ENCODE results near the gene KRT28.
A peak's percentile ranks its signal among the peaks of the same experiment; 100 is the strongest.
"Not testable (repeated sequence)": the region's sequence is repeated elsewhere in the genome, so short reads cannot be mapped to it uniquely, and the experiment has no call there.

Gene KRT28

DNA sequence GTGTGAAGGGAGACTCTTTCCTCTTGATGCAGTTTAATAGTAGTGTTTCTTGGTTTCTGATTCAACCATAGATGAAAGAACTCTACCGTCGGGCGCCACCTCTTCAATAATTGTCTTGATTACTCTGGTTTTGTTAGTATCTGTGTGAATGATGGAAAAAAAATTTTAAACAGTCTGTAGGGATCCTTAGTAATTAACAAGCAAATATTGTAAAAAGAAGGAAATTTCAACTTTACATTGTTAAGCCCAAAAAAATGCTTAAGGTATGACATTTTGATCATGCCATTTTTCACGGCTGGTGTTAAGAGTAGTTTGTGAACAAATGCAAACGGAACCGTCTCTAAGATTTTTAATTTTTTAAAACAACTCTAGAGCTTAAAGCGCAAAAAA, 18.6 kb upstream of the KRT28 start:
- no peak for DNase-seq

DNA sequence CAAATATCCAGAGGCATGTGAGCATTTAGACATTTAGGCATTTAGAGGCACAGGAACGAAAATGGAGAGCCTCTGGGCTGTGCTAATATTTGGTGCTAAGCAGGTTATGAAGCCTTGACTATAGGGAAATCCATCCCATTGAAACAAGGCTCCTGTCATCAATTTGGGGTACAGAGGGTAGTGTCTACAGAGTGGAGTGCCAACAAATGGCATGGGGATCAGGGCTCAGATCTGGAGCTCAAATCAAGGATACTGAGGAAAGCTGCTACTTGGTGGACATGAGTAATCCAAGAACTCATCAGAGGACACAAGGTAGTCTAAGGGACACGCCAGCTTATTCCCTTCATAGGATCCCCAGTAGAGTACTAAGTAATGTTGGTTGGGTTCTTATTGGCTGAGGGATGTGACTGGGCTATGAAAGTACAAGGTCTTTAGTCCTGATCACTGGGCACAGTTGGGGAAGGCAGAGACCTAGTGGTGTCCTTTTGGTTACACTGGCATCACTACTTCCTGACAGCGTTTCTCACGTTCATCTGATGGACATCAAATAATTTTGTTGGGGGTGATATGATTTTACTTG, 17.4 kb upstream of the KRT28 start:
- DNase-seq: no peak

DNA sequence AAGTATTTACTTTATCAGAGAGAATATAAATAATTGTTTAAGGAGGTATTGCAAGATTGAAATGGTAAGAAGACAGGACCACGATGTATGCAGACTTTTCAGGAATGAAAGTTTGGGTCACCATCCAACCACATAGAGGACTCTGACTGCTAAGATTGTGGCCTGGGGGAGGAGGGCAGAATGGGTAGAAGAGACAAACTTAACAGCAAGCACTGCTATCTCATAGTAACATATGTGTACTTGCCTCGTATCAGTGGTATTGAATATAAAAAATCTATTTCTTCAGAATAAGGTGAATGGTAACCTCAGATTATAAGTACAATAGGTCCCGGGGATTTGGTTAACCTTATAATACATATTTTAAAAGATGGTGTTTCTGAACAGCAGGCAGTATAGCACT, 16.8 kb upstream of the KRT28 start:
- DNase-seq: no peak

DNA sequence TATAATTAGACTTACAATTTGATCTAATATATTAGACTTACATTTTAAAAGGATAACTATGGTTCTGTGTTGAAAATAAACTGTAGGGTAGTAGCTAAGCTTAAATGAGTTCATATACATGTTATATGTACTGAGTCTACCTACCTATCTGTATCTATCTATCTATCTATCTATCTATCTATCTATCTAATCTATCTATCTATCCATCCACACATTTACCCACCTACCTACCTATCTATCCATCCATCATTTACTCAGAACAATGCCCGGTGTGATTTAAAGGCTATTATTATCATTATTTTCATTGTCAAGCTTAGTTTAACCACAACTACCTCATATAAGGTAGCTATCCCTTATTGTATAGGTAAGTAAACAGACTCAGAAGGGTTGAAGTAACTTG, 15.6 kb upstream of the KRT28 start:
- DNase-seq: no peak

DNA sequence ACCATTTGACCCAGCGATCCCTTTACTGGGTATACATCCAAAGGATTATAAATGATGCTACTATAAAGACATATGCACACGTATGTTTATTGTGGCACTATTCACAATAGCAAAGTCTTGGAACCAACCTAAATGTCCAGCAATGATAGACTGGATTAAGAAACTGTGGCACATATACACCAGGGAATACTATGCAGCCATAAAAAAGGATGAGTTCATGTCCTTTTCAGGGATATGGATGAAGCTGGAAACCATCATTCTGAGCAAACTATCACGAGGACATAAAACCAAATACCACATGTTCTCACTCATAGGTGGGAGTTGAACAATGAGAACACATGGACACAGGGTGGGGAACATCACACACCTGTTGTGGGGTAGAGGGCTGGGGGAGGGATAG, 14.9 kb upstream of the KRT28 start:
- not testable (repeated sequence) for DNase-seq

DNA sequence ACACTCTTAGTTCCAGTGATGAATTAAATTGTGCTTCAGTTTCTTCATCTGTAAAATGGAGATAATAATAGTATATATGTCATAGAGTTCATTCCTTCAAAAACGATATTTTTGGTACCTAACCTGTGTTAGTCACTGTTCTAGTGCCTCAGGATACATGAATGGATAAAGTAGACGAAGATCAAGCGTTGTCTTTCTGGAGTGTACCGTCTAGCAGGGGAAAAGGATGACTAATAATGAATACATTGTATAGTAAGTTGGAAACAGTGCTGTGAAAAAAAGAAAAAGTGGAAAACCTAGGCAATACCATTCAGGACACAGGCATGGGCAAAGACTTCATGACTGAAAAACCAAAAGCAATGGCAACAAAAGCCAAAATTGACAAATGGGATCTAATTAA, 14.0 kb upstream of the KRT28 start:
- DNase-seq: no peak

DNA sequence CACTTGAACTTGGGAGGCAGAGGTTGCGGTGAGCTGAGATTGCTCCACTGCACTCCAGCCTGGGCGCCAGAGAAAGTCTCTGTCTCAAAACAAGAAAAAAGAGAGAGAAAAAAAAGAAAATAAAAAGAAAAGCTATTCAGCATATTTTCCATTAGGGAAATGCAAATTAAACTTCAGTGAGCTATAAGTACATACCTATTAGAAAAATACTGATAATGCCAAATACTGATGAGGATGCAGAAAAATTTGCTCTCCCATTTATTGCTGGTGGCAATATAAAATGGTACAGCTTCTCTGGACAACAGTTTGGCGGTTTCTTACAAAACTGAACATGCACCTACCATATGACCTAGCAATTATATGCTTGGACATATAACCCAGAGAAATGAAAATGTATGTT, 12.9 kb upstream of the KRT28 start:
- no peak for DNase-seq

DNA sequence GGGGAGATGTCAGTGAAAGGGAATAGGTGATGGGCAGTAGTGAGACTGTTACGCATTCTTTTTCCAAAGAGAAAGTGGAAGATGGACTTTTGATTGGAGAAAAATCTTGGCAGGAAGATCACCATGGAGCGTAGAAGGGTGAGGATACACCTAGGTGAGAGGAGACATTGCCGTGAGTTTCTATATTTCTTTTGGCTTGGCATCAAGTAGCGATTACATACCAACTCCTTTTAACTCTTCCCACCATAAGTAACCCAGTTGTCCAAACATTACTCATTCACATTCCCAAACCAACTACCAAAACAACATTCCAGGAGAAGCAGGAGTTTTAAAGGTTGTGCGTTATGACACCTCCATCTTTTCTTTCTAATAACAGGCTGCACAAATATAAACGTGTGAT, 10.7 kb upstream of the KRT28 start:
- no peak for DNase-seq

DNA sequence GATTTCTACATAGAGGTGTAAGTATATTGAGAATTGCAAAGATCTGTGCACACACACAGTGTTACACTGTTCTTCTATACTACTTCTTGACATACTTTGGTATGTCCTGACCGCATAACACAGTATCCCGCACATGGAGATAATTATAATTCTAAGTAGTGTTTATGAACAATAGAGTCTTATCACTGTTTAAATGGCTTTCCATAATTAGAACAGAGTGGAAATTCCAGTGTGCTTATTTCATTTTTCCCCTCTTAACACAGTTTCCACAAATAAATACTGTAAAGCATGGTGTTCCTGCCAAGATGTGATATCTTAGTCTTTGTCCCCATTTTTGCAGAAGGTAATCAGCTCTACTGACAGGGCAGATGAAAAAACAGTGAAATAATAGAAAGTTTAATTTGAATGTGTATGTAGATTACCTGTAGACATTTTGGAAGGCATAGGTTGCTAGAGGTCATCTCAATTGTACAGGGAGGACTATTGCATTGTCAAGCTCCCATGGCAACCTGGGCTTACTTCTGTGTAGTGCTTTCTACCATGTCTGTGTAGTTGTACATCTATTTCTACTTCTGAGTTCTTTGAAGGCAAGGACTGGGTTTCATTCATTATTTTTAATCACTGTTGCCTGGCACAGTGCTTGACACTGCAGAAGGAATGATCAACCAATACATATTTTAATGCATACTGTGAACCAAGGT, 10.1 kb upstream of the KRT28 start:
- no peak for DNase-seq

DNA sequence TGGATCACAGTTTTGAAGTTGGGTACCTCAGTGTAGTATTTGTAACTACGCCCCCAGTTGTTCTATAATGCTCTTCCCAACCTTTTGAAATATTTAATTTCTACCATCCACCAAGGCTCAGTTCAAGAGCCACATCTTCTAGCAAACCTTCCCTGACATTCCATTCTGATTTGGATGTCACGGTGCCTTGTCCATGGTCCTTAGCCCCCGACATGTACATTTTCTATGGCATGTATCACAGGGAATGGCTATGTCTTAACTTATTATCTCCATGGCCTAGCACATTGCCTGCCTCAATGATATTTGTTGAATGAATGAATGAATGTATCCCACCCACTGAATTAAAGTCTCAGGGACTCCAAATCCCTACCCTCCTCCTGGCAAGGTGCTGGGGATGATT, 6.4 kb upstream of the KRT28 start:
- no peak for DNase-seq

DNA sequence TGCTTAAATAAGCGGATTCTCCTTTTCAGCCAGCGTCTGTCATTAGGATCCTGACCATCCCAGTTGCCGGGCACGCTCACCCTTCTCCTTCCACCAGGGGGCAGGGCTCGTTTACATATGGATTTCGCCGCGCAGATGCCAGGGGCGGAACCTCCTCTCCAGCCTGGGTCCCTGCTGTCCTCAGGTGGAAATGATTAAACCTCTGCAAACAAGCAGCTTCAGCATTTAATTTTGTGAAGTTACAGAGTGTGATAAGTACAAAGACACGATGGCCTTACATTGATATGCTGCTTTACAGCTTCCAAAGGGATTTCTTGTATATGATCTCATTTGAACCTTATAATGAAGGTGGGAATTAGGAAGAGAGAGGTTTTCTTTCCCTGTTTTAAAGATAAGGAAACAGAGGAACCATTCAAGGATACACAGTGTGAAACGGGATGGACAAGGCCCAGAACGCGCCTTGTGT, 3.9 kb upstream of the KRT28 start:
- peak; percentile 76 for DNase-seq

DNA sequence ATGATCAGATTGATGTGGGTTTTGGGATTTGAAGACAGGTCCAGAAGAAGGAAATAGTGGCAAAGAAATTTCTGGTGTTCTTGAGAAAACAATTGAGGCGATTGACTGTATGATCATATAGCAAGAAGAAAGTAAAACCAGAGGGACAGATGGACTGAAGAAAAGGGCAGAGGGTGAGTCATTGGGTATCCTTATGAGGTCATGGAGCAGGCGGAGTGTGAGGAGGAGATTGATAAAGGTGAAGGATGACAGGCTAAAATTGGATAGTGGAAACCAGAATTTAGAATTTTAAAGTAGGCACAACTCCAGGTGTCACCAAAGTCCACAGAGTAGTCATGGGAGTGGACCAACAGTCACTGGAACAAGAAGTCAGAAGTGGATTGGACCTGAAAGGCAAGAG, 1.4 kb upstream of the KRT28 start:
- DNase-seq: no peak

DNA sequence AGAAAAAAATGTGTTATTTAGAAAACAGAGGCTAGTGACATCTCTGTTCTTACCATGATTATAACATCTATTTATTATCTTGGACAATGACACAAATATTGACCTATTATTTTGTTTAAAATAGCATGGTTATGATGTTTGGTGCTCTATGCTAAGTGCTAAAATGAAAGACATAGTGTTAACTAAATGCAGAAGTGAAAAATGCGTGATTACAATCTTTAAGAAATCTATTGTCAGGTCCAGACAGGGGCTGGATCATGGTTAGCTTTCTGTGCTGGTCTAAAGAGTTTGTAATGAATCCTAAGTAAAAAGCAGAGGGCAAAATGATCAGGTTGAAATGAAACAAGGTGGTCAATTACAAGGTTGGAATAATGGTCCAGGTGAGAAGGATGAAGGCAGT, 622 bp upstream of the KRT28 start:
- no peak for DNase-seq

DNA sequence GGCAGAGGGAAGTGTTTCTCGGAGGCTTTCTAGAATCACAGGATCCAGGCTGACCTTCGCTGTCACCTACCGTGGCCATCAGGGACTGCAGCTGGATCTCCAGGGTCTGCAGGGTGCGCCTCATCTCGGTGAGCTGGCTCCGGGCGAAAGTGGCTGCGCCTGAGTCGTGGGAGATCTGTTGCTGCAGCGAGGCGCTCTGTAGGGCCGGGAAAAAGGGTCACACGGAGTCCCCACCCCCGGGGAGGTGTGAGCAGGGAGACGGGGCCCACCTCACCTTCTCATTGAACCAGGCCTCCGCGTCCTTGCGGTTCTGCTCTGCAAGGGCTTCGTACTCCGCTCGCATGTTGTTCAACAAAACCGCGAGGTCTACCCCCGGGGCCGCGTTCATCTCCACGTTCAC, 2.9 kb downstream of the KRT28 start:
- DNase-seq: no peak

DNA sequence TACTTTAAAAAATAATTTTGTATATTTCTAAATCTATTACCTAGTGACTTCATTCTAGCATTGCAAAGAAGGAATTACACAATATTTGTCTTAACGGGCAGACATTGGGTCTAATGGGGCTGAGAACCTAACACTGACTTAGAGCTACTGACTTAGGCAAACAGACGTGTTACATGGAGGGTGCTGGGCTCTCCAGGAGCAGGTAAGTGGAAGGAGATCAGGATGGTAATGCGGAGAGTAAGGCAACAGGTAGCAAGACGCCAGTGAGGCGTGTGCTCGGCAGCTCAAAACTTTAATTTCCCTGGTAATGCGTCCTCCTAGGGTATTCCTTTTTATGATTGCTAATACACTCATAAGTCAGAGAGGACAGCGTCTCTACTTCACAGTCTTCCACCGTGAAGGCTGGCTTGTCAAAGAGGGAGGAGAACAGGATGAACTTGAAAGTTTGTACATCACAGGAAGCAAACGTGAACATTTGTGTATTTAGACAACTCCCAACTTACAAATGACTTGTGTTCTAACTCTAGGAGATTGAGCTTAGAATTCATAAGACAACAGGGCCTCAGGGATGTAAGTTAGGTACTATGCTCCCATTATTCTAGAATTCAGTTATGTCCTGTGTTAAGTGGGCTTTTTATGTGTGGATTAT, 4.6 kb downstream of the KRT28 start:
- DNase-seq: no peak

DNA sequence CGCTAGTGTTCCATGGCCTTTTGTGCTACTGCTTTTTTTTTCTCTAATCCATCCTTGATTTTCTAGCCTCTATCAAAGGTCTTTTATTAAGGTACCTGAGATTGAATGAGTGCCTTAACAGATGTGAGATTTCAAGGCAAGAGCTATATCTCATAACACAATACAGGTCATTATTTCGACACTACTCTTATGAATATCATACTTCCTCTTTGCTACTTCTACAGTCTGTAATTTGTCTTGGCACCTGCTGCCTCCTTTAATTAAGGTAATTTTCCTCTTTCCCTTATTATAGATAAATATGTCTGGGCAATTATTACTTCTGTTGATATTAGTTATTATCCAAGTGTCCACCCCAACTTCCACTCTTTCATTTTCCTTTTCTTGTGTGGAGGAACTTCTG, 5.3 kb downstream of the KRT28 start:
- DNase-seq: no peak

DNA sequence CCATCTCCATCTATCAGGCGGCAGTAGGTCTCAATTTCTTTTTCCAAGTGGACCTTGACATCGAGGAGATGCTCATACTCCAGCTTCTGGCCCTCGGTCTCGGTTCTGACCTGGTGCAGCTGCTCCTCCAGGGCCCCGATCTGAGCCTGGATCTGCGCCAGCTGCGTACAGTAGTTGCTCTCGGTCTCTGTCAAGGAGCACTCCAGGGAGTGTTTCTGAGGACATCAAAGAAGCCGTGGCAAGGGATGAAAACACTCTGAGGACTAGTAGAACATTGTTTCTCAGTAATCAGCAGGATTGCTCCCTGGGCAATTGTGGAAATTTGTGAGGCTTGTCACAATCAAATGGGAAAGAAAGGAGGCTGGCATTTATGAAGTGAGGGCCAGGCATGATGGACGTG, 5.9 kb downstream of the KRT28 start:
- DNase-seq: no peak

DNA sequence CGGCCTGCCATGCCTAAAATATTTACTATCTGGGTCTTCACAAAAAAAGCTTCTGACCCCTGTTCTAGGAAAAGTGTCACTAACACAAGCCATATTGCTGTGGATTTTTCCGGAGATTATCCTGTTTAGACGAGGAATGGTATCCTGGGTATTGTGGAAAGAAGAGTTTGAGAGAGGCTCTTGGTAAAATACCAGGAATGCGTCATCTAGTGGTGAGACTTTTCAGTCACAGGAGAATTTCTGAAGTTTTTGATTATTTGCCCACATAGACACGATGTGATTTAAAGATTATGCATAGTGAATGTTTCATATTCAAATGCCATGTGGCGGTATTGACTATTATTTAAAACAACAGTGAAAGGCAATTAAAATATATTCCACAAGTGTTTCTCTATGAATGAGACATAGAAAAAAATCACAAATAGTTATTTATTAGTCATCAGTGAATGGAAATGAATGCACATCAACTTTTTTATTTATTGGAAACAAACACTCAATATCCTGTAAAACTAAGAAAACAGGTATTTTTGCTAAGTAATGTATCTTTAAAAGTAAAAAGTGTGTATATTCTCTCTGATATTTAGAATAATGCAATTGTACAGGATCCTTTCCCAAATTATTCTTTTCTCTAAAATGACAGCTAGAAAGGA, 7.8 kb downstream of the KRT28 start:
- no peak for DNase-seq

DNA sequence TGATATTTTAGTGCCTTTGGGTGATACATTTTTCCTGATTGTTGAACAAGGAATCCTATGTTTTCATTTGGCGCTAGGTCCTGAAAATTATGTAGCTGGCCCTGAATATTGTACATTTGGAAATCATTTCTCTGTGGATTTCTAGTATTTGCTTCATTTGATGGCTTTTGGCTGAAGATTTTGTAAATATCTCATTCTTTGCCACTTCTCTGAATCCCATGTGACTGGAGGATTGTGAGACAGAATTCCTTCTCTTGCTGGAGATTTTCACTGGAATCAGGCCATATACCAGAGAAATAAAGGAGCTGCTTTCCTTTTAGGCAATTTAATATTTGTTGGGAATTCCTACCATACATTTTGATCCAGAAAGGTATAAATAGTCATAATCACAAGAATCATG, 8.6 kb downstream of the KRT28 start:
- DNase-seq: no peak

DNA sequence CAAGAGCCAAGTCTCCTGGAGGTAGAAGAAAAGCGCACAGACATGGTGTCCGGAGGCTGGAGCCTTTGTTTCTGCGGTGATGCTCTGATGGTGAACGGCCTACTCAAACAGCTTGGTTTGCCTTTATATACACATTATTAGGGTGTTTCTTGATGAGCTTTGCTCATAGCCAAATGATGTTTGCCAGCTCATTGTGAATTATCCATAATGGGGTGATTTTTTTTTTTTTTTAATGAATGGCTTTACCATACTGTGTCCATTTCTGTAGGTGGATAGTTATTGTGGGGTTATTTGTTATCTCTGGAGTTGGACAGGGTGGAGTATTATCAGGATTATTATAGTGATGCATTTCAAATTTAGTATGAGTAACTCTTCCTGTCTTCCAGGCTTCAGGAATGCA, 17.3 kb downstream of the KRT28 start, which contains the start of gene KRT27:
TSS of gene KRT27 (minus strand) at position 101 of the 400 bp plus-strand sequence. CDS start at position 44, 57 bp downstream.
- no peak for DNase-seq

DNA sequence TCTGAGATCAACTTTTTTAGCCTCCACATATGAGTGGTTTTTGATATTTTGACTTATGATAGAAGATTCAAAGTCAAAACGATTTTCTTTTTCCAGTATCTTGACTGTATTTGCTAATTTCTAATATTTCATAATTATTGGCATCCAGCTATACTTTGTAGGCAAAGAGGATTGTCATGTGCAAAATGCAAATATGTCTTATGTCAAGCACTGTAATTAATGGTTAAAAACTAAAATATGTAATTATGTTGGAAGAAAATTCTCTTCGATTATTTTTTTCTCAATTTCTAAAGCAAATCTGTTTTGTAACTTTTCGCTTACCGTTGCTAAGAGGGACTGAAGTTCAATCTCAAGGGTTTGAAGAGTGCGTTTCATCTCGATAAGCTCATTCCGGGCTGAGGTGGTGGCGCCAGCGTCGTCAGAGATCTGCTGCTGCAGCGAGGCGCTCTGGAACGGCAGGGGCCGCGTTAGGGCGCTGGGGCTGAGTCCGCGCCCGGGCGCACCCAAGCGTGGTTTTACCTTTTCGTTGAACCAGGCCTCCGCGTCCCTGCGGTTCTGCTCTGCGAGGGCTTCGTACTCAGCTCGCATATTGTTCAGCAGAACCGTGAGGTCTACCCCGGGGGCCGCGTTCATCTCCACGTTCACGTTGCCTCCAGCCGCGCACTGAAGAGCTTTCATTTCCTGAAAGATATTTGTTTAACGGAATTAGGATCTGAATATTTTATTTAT, 20.4 kb downstream of the KRT28 start:
- no peak for DNase-seq

DNA sequence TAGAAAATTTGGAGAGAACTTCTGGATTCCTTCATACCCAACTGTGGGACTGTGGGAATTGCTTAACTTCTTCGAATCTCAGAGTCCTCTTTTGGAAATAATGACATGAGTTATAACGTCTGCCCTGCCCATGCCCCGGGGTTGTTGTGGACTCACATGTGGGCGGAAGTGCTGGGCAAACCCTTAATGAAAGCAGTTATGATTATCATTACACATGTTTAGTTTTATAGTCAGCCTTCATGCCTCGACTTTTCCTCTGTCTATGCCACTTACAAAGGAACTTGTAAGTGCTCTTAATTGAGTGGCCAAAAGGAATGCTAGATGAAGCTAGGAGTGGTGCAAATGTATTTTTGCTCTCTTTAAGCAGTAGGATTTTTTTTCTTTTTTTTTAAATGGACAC, 21.3 kb downstream of the KRT28 start:
- DNase-seq: no peak

DNA sequence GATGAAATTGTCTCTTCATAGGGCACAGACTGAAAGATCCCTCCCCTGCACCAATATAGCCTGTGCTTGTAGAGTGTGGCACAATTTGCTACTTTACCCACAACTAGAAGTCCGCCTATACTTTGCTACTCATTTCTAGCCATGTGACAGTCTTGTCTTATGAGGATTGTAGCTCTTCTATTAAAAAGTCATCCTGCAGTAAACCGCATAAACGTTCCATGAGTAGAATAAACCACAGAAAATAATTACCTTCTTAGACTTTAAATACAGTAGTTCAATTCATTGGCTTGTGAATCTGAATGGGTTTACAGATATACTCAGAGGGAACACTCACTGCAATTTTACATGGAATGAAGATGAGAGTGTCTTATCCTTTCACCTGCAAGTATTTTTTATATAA, 21.8 kb downstream of the KRT28 start:
- DNase-seq: no peak

All from left hindlimb (tissue), 1 donor.